Measurements from ENCODE around the gene UBE2E2. TPM values are rescaled to one million over a fixed set of nuclear protein-coding genes. Genes with fewer than 3 reads are reported as not detected.

Gene UBE2E2
- total RNA-seq, 1 experiment from 2014 or later = 38.6 TPM

DNA sequence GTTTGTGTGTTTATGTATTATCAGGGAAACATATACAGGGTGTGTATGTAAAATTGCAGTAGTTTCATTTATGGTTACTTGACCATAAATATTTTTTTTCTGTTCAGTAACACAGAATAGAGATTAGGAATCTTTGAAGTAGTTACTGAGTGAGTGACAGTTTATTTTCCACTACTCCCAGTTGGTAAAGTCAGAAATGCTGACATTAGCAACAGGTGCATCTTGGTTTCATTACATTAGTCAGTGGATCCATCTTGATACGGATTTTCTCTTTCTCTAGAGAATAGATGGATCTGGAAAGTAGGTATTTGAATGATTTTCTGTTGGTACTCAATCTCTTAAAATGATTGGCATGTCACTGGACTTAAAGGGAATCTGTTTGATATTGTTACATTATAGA lies 6.0 kb downstream of the UBE2E2 start:
- Histone ChIP-seq H4K5ac (ENCODE audit: insufficient read length, low read depth, low read length) (no peak overlapping the region), H3K9me3 (ENCODE audit: control insufficient read depth, low read depth, low read length) (no peaks in the 10 kb centered on the region), H2BK12ac (ENCODE audit: insufficient read length, low read depth, low read length) (no peak overlapping the region), H2BK120ac (ENCODE audit: low read depth, low read length, poor library complexity, severe bottlenecking) (no peak overlapping the region), H3K9ac (ENCODE audit: extremely low read depth, insufficient read length, low read length) (no peak overlapping the region), H2AFZ (ENCODE audit: low read length) (no peak overlapping the region), H3K79me1 (ENCODE audit: insufficient read depth, low read depth, low read length, poor library complexity, severe bottlenecking) (peaks cover 5% of the 10 kb centered on the region), H3K23me2 (ENCODE audit: insufficient read length, low read depth, low read length, poor library complexity, severe bottlenecking) (peaks cover 2% of the 10 kb centered on the region), H2AK5ac (ENCODE audit: insufficient read length, low read length) (no peak overlapping the region), H3K14ac (ENCODE audit: insufficient read depth, low read length) (no peak overlapping the region), H3K18ac (ENCODE audit: insufficient read length, low read depth, low read length) (no peak overlapping the region), H3K23ac (ENCODE audit: insufficient read length, low read depth, low read length) (no peak overlapping the region), H2BK20ac (ENCODE audit: low read depth, low read length, poor library complexity, severe bottlenecking) (no peak overlapping the region), H3T11ph (ENCODE audit: low read length) (no peak overlapping the region), H4K91ac (ENCODE audit: insufficient read length, low read depth, low read length) (no peak overlapping the region), H3K56ac (ENCODE audit: insufficient read length, low read depth, low read length) (no peak overlapping the region), H4K20me1 (ENCODE audit: control insufficient read depth, insufficient read depth, insufficient read length) (no peaks in the 10 kb centered on the region), H3K27me3 (ENCODE audit: insufficient read depth, low read length) (no peaks in the 10 kb centered on the region), H3K27ac (ENCODE audit: insufficient read length, low read depth, low read length) (no peak overlapping the region), H2BK15ac (ENCODE audit: low read depth, low read length) (no peak overlapping the region), H4K8ac (replicated peaks; ENCODE audit: insufficient read length, low read depth, low read length) (no peak overlapping the region), H3K4me1 (ENCODE audit: insufficient read depth, low read length) (no peaks in the 10 kb centered on the region; the same call in 1 of the 2 replicates), H3K4ac (ENCODE audit: low read depth, low read length) (no peak overlapping the region), H2BK5ac (ENCODE audit: insufficient read length, low read length) (no peak overlapping the region), H3K4me2 (ENCODE audit: insufficient read depth, insufficient read length, low read length) (no peak overlapping the region), H3K79me2 (ENCODE audit: insufficient read depth, low read length) (no peaks in the 10 kb centered on the region)
- Mint-ChIP-seq H3K36me3 (ENCODE audit: insufficient read depth in 1 of 3, low read depth in 3 of 3) (no peaks in the 10 kb centered on the region; a peak in 1 of 7 replicates), H3K27me3 (ENCODE audit: low read depth) (no peaks in the 10 kb centered on the region; the same call in 1 of the 2 replicates), H3K9me3 (no peaks in the 10 kb centered on the region), H3K27ac (no peak overlapping the region), H3K4me3 (no peak overlapping the region), H3K4me1 (peaks cover 27 to 41% of the 10 kb centered on the region in 2 experiments)
- WGBS (ENCODE audit: extremely low coverage, insufficient read length, low lambda C conversion rate) = no CpG with 5 or more reads among the region's 1 CpG
- DNase-seq = no peak
- TF ChIP-seq, protein P1, sequence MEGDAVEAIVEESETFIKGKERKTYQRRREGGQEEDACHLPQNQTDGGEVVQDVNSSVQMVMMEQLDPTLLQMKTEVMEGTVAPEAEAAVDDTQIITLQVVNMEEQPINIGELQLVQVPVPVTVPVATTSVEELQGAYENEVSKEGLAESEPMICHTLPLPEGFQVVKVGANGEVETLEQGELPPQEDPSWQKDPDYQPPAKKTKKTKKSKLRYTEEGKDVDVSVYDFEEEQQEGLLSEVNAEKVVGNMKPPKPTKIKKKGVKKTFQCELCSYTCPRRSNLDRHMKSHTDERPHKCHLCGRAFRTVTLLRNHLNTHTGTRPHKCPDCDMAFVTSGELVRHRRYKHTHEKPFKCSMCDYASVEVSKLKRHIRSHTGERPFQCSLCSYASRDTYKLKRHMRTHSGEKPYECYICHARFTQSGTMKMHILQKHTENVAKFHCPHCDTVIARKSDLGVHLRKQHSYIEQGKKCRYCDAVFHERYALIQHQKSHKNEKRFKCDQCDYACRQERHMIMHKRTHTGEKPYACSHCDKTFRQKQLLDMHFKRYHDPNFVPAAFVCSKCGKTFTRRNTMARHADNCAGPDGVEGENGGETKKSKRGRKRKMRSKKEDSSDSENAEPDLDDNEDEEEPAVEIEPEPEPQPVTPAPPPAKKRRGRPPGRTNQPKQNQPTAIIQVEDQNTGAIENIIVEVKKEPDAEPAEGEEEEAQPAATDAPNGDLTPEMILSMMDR (conservative IDR thresholded peaks at IDR 0.05) = no peak

All from H9 (cell line).